Stimulated activated naive CD8-positive, alpha-beta T cell treated with anti-CD3 and anti-CD28 coated beads, Interleukin-15, Interleukin-2, amounts not matched to agents 100 U/mL and 50 U/mL, for 24 hours (primary cell): Measurements from ENCODE around the gene ISG20L2.

Experiments
- ATAC-seq: fragments of 150-1000 bp; cut with Tn5 transposase; one replicate; pipeline ENCODE4 v1.10.0; 2021
- DNase-seq: peaks from one replicate; pipeline ENCODE4 v3.0.0; 2021

ISG20L2 gene

DNA sequence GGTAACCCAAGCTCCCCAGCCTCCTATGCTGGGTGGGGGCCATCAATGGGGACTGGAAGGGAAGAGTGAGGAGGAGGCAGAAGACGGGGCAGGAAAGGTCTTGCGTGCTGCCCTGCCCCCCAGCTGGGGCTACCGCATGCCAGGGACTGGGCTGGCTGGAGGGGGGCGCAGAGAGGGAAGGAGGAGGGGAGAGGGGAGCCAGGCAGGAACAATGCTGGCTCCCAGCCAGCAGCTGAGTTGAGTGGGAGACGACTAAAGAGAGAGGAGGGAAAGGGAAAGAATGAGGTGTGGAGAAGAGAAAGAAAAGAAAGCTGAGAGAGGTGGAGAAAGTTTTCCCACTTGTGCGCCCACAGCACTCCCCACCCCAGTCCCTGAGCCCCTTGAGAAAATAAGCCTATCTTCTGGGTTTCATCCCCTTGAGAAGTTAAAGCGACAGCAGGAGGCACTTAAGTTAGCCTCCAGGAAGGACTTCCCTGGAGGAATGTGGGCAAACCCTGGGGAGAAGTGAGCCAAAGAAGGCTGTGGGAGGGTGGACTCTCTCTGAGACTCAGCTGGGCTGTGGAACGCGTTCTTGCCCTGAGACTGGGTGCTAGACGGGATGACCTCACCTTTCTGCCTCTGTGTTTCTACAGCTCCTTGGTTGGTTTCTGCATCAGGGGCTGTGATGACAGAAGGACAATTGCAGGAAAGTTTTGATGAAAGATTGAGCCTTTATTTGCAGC lies 38.5 kb downstream of the ISG20L2 start:
- ATAC-seq: no peak
- no peak for DNase-seq

DNA sequence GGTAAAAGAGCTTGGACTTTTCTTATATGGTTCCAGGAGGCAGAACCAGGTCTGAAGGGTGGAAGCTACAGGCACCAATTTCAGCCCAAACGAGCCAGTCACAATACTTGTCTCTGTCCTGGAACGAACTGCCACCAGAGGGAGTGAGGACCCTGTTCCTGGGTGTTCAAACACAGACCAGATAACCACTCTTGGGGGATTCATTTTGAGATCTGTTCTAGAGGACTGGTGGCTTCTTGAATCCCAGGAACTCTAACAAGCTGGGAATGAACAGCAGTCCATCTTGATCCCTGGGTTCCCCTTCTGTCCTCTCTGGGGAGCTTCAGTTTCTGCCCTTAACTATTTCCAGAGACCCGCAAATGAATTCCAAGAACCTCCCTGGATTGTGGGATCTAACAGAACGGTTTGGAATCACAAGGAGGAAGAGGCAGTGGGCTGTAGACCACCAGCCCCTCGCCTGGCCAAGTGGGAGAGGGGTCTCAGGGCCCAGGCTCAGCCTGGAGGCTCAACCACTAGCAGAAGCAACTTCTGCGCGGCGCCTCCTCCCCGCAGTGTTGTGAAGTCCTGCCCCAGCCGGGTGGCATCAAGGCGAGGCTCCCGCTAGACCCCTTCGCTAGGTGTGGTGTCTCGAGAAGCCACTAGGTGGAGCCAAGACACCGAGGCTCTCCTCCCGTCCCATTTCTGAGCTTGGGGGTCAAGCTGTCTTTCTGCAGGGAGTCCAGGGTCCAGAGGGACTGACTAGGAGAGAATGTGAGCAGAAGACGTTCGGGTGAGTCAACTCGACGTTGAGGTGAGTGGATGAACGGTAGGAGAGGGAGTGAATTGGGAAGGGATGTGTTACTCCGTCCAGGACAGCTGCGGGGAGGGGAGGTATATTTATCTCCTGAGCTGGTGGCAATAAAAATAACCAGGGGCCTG lies 39.3 kb downstream of the ISG20L2 start:
- peak; percentile 94 for ATAC-seq
- DNase-seq: peak; percentile 82

GRCh38 chr1:156684227-156684782 lies 44.3 kb downstream of the ISG20L2 start:
- ATAC-seq (peak; percentile 78), DNase-seq (peak; percentile 40)

DNA sequence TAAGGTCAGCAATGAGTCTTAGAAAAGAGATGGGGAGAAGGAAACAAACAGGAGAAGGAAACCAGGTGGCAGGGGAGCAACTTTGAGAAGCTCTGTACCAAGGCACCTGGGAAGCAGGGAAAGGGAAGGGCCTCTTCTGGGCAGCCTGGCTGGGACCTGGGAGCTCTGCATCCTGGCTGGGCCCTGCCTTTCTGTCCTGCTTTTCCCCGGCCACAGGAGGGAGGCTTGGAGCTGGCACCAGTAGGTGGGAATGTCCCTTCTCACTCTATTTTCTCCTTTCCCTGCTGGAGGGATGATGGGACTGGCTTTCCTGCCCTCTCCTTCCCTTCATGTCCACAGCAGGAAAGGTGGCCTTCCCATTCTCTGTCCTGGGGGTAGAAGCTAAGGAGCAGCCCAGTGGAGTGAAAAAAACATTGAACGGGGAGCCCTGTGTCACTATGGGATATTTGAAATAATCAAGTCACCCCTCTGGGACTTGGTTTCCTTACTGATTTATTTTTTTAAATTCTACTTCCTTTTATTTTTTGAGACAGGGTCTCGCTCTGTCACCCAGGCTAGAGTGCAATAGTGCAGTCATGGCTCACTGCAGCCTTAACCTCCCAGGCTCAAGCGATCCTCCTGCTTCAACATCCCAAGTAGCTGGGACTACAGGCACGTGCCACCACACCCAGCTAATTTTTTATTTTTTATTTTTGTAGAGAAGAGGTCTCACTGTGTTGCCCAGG lies 46.2 kb downstream of the ISG20L2 start:
- no peak for ATAC-seq
- no peak for DNase-seq

GRCh38 chr1:156681196-156681960 lies 47.2 kb downstream of the ISG20L2 start:
- DNase-seq: no peak
- no peak for ATAC-seq

- ATAC-seq (no peak), DNase-seq (no peak)
Measured at GRCh38 chr1:156680056-156680455, 48.5 kb downstream of the ISG20L2 start.

GRCh38 chr1:156677616-156678596 lies 50.7 kb downstream of the ISG20L2 start:
- peak; percentile 40 for DNase-seq
- no peak for ATAC-seq

DNA sequence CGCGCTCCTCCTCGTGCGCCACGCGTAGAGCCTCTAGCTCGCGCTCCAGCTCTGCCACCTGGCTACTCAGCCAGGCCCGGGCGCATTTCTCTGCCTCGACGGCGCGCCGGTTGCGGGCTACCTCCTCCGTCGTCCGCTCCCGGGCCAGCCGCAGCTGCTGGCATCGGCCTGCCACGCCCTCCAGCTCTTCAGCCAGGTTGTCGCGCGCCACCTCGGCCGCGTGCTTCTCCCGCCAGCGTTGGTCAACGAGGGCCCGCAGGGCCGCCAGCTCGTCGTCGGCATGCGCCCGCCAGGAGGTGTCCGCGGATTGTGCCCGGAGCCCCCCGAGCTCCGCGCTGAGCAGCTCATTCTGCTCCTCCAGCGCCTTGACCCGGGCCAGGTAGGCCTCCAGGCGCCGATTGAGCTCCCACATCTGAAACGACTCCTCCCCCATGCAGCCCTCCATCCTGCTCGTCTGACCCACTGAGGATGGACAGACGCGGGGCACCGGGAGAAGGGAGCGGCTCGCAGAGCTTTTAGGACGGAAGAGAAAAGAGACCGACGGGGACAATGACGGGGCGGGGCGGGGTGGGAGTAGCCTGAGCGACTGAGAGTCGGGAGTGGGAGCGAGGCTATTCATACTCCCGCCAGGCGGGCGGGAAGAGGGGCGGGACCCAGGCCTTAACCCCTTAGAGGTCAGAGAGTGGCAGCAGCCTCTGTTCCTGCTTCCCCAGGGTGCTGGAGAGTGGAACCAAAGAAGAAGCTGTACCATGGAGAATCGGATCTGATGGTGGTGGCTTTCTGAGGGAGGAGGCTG lies 51.5 kb downstream of the ISG20L2 start, which contains the start of gene NES:
Gene NES, minus strand, starts transcription at position 588 of the 796 bp plus-strand sequence. Its CDS starts 143 bp downstream, at position 445.
- DNase-seq: no peak
- no peak for ATAC-seq

DNA sequence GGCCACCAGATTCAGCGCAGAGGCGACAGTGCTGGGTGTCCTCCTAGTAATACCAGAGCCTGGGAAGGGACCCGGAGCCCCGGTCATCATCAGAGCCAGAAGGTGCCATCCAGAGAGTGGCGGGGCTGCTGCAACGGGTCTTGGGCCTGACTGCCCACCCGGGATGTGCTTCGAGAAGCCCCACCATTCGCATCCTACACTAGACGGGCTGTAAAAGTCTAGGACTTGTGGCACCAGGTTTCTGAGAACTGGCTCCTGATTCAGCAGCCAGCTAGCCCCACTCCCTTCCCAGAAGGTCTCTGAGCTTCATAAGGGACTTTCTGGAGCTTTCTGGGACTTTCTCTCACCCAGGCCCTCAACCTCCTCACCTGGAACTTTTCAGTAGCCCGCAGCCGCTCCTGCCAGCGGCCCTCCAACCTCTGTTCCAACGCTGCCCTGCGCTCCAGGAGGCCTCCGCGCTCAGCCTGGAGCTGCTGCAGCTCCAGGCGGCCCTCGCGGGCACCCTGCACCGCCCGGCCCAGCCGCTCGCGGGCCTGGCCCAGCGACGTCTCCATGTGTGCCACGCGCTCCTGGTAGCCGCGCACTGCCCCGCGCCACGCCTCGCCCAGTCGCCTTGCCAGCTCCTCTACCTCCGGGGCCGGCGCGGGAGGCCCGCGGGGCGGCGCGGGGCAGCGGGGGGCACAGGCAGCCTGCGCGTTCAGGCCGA lies 52.3 kb downstream of the ISG20L2 start:
- no peak for ATAC-seq
- DNase-seq: no peak

DNA sequence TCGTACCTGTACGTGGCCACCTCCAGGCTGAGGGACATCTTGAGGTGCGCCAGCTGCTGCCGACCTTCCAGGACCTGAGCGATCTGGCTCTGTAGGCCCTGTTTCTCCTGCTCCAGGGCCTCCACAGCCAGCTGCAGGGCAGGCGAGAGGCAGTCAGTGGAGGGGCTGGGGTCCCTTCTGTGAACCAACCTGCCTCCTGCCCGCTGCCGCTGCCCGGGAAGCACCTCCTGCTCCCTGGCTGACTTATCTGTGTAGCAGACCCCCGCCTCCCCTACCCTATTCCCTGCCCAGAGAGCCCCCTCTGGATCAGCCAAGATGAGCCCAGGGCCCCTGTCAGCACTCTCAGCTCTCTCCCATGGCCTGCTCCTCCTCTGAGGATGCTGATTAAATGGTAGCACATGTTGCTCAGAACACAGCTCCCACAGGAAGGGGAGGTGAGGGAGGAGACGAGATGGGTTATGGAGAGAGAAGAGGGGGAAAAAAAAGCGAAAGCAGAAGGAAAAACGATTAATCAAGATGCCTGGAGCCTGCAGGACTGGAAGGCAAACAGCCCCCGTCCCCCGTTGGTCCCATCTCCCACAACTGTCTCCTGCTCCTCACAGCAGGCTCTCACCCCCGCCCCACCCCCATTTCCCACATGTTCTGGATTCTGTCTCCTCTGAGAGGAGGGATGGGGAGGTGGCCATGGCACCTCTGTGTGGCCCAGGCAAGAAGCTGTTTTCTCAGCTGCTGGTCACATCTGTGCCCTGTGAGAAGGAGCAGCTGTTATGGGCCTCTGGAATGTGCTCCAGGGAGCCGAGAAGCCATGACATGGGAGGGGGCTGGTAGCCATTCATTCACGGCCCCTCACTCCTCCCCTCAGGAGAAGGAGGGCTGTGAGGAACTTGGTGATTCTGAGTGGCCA lies 53.1 kb downstream of the ISG20L2 start:
- no peak for DNase-seq
- ATAC-seq: no peak

- DNase-seq (no peak), ATAC-seq (no peak)
Measured at GRCh38 chr1:156673387-156674121, 55.0 kb downstream of the ISG20L2 start.
